ENCODE data around the gene RBM39.
A peak's percentile ranks its signal among the peaks of the same experiment; 100 is the strongest.
"Not testable (repeated sequence)": the region's sequence is repeated elsewhere in the genome, so short reads cannot be mapped to it uniquely, and the experiment has no call there.

RBM39 gene

GRCh38 chr20:35695978-35696377 is 46.1 kb downstream of the RBM39 start:
- no peak overlapping the region for H3K27ac ChIP-seq
- H3K4me3 ChIP-seq, result no peak overlapping the region

GRCh38 chr20:35695245-35695749 is 46.8 kb downstream of the RBM39 start:
- Histone ChIP-seq H3K4me3 (no peak overlapping the region), H3K27ac (no peak overlapping the region)

- Histone ChIP-seq H3K4me3 (no peak overlapping the region), H3K27ac (no peak overlapping the region)
Observed at GRCh38 chr20:35690265-35690664, 51.8 kb downstream of the RBM39 start.

DNA sequence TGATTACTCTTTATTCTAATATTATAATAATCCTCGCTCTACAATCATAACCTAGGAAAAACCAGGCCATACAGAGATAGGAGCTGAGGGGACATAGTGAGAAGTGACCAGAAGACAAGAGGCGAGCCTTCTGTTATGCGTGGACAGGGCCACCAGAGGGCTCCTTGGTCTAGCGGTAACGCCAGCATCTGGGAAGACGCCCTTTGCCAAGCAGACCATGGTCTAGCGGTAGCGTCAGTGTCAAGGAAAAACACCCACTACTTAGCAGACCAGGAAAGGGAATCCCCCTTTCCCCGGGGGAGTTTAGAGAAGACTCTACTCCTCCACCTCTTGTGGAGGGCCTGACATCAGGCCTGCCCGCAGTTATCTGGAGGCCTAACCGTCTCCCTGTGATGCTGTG is 55.2 kb downstream of the RBM39 start:
- not testable (repeated sequence) for H3K4me3 ChIP-seq, H3K27ac ChIP-seq

- not testable (repeated sequence) for H3K27ac ChIP-seq, H3K4me3 ChIP-seq
Observed at GRCh38 chr20:35685368-35685767, 56.7 kb downstream of the RBM39 start.

DNA sequence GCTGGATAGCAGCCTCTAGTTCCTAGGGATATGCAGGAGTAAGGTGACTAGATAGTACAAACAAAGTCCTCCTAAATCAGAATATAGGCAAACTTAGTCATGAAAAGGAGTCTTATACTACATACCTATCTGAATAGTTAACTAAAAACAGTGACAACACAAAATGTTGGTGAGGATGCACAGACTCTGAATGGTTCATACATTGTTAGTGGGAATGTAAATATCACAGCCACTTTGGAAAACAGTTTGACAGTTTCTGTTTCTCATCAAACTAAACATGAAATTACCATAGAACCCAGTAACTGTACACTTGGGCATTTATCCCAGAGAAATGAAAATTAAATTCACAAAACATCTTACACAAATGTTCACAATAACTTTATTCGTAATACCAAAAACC is 60.1 kb downstream of the RBM39 start:
- Histone ChIP-seq H3K4me3 (no peak overlapping the region), H3K27ac (no peak overlapping the region)

GRCh38 chr20:35680452-35681183 is 61.4 kb downstream of the RBM39 start:
- Histone ChIP-seq H3K27ac (no peak overlapping the region), H3K4me3 (no peak overlapping the region)

DNA sequence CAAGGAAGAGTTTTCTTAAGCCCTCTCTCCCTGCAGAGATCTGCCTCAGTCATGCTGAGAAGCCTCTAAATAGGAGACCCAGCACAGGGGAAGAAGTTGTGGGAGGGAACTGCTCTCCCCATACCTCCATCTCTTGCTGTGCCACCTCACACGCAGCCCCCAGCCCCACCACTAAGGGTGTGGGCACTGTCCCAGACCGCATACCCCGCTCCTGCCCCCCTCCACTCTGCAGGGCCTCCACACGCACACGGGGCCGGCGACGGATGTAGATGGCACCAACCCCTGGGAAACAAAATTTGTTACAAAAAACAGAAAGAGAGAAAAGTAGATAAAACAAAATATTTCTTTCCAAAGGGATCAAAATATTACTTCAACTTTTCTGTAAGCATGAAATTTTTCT is 67.1 kb downstream of the RBM39 start:
- Histone ChIP-seq H3K4me3 (no peak overlapping the region), H3K27ac (no peak overlapping the region)

DNA sequence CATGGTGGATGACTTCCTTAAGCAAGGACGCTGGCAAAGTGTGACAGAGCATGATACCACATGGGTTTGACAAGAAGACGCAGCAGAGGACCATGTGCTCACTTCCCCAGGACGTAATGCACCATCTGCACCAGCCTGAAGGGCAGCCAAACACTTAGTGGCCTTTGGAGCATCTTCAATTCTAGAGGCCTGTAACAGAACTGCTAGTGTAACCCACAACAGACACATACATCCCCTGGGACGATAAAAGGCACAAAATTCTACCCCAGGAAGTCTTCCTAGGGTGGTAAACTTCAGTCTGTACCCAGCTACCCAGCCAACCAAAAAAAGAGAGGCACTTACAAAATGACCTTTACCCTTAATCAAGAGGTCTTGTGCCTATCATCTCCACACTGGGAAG is 68.2 kb downstream of the RBM39 start:
- H3K27ac ChIP-seq, result no peak overlapping the region
- no peak overlapping the region for H3K4me3 ChIP-seq

DNA sequence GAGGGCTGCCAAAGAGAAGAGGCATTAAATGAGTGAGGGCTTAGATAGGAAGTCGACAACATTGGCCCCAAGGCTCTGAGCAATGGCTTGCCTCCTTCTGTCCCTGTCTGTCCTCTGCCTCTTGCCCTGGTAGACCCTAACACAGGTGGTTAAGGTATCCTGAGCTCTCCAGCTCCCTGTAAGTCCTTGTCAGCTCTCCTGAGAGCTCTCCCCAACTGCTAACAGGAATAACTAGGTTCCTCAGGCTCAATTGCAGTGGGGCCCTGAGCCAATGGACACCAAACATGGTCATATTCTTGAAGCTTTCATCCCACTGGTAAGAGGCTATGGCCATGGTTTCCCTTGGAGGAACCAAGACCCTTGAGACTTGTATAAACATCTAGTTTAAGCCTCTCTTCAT is 72.4 kb downstream of the RBM39 start:
- Histone ChIP-seq H3K4me3 (no peak overlapping the region), H3K27ac (no peak overlapping the region)

- Histone ChIP-seq H3K27ac (no peak overlapping the region), H3K4me3 (no peak overlapping the region)
Observed at GRCh38 chr20:35669221-35669620, 72.8 kb downstream of the RBM39 start.

GRCh38 chr20:35665949-35666288 is 76.1 kb downstream of the RBM39 start:
- Histone ChIP-seq H3K27ac (no peak overlapping the region), H3K4me3 (no peak overlapping the region)

GRCh38 chr20:35664466-35665206 is 77.4 kb downstream of the RBM39 start, which contains the start of the genes CPNE1 and RBM12:
Gene CPNE1, minus strand, starts transcription at chr20:35664900. Its CDS starts 31,977 bp downstream, at chr20:35632923.
Gene RBM12, minus strand, starts transcription at chr20:35664900. Its CDS starts 9,578 bp downstream, at chr20:35655322.
- H3K4me3 ChIP-seq, result peak within 1 kb of the TSS; percentile 68 to 97 (median 83)

GRCh38 chr20:35663516-35664465 is 78.3 kb downstream of the RBM39 start:
- Histone ChIP-seq H3K27ac (peak overlapping the region; percentile 87 to 100 (median 97)), H3K4me3 (peak overlapping the region; percentile 68 to 97 (median 83))

More at GRCh38 chr20:35664466-35665206, 77.4 kb downstream of the RBM39 start, which contains the start of the genes CPNE1 and RBM12:
- peak within 1 kb of the TSS; percentile 87 to 100 (median 97) for H3K27ac ChIP-seq

DNA sequence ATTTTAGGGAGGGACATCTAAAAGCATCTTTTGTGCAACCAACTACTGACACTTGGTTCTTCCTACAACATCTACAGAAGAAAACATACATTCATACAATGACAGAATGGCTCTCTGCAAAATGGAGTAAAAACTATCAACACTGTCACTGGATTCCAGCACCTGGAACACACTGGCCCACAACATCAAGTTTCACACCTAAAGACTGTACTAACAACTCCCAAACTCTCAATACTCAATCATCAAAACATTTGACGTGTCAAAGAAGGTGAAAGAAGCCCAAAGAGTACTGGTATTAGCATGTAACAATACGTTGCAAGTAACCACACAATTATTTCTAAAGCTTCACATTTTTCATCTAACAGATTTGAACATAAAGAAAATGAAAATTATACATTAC is 79.5 kb downstream of the RBM39 start:
- peak overlapping the region in 2 of 21 experiments; percentile 98 to 100 for H3K27ac ChIP-seq
- H3K4me3 ChIP-seq, result peak overlapping the region in 4 of 7 experiments; percentile 68 to 97 (median 86)

DNA sequence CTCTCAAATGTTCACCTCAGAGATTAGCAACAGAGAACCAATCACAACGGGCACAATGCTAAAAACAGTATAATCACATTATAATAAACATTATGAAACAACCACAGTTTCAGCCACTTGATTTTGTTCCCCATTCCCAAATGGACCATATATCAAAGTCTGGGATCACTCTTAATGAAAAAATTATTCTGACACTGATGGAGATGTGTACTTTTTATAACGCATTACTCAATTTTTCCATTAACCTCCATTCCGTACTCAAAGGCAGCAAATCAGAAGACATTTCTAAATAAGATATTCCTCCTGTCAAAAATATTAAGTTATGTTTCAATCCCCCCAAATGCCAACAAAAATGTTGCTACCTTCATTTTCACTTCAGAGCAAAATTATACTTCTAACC is 80.2 kb downstream of the RBM39 start:
- H3K27ac ChIP-seq, result peak overlapping the region in 3 of 21 experiments; percentile 18 to 98 (median 28)
- peak overlapping the region in 1 of 7 experiments; percentile 10 for H3K4me3 ChIP-seq

- H3K27ac ChIP-seq, result peak overlapping the region in 5 of 21 experiments; percentile 5 to 98 (median 26)
- no peak overlapping the region for H3K4me3 ChIP-seq
Observed at GRCh38 chr20:35661053-35661452, 81.0 kb downstream of the RBM39 start.

- Histone ChIP-seq H3K4me3 (no peak overlapping the region), H3K27ac (peak overlapping the region in 3 of 21 experiments; percentile 26 to 52 (median 32))
Observed at GRCh38 chr20:35660122-35660937, 81.7 kb downstream of the RBM39 start.

GRCh38 chr20:35657271-35657670 is 84.8 kb downstream of the RBM39 start:
- no peak overlapping the region for H3K4me3 ChIP-seq
- H3K27ac ChIP-seq, result no peak overlapping the region

Measured in skin epidermis (tissue), 12 donors.